Endothelial cell of umbilical vein (primary cell): Measurements from ENCODE around the gene FLNB.

Source experiments
- CTCF ChIP-seq, 2 donors: IDR thresholded peaks; 1 replicate in 1 of 2; 2 replicates in 1 of 2; pipeline ENCODE4 v1.5.1; 2011; ENCODE audit warnings: low read length in 2 of 2, mild to moderate bottlenecking in 2 of 2, moderate library complexity in 2 of 2, control low read depth in 1 of 2, inconsistent platforms in 1 of 2, low read depth in 1 of 2; ENCODE audit not compliant: insufficient read depth in 1 of 2; ENCODE audit errors: extremely low read depth in 1 of 2
- FOS ChIP-seq: IDR thresholded peaks from 2 replicates; pipeline ENCODE4 v1.6.1; 2011; ENCODE audit warnings: mild to moderate bottlenecking, low read length, moderate library complexity, borderline replicate concordance; ENCODE audit not compliant: insufficient read depth
- MAX ChIP-seq: IDR thresholded peaks from 2 replicates; pipeline ENCODE4 v1.6.1; 2011; ENCODE audit not compliant: insufficient read depth, insufficient read length
- POLR2A ChIP-seq: IDR thresholded peaks from 2 replicates; pipeline ENCODE4 v1.6.1; 2012; ENCODE audit warnings: low read depth, mild to moderate bottlenecking, control low read depth, low read length
- POLR2AphosphoS5 ChIP-seq: IDR thresholded peaks from 2 replicates; pipeline ENCODE4 v1.6.1; 2012; ENCODE audit warnings: low read depth, mild to moderate bottlenecking, control low read depth, low read length, moderate library complexity; ENCODE audit not compliant: insufficient read depth

- TF ChIP-seq CTCF (IDR thresholded peaks at IDR 0.05; ENCODE audit: extremely low read depth in 1 of 2, insufficient read depth in 1 of 2, low read depth in 1 of 2, low read length in 2 of 2): no peak
- TF ChIP-seq POLR2AphosphoS5: peak; percentile 2
- TF ChIP-seq MAX: no peak
- TF ChIP-seq POLR2A: no peak
- no peak for TF ChIP-seq FOS
Measured at GRCh38 chr3:58129041-58129770, 121.0 kb downstream of the FLNB start.
